ENCODE results near the gene DCAF10.

GRCh38 chr9:37798677-37799076, 1.9 kb upstream of the DCAF10 start:
- TF ChIP-seq, protein P1, sequence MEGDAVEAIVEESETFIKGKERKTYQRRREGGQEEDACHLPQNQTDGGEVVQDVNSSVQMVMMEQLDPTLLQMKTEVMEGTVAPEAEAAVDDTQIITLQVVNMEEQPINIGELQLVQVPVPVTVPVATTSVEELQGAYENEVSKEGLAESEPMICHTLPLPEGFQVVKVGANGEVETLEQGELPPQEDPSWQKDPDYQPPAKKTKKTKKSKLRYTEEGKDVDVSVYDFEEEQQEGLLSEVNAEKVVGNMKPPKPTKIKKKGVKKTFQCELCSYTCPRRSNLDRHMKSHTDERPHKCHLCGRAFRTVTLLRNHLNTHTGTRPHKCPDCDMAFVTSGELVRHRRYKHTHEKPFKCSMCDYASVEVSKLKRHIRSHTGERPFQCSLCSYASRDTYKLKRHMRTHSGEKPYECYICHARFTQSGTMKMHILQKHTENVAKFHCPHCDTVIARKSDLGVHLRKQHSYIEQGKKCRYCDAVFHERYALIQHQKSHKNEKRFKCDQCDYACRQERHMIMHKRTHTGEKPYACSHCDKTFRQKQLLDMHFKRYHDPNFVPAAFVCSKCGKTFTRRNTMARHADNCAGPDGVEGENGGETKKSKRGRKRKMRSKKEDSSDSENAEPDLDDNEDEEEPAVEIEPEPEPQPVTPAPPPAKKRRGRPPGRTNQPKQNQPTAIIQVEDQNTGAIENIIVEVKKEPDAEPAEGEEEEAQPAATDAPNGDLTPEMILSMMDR (IDR thresholded peaks at IDR 0.05): no peak
- TF ChIP-seq POLR2A (IDR thresholded peaks at IDR 0.05): no peak
